Astrocyte (in vitro differentiated cells and primary cell): ENCODE data around the gene TOR4A.

ENCODE experiments used
- EZH2 ChIP-seq: IDR thresholded peaks from 2 replicates; pipeline ENCODE4 v1.6.1; 2012; ENCODE audit warnings: mild to moderate bottlenecking, low read length, inconsistent platforms; ENCODE audit not compliant: insufficient read depth
- TF ChIP-seq, protein P1 (sequence below): IDR thresholded peaks from 2 replicates; pipeline ENCODE4 v1.5.1; 2011; ENCODE audit warnings: low read depth, mild to moderate bottlenecking, inconsistent platforms, low read length, moderate library complexity; ENCODE audit not compliant: insufficient read depth

DNA sequence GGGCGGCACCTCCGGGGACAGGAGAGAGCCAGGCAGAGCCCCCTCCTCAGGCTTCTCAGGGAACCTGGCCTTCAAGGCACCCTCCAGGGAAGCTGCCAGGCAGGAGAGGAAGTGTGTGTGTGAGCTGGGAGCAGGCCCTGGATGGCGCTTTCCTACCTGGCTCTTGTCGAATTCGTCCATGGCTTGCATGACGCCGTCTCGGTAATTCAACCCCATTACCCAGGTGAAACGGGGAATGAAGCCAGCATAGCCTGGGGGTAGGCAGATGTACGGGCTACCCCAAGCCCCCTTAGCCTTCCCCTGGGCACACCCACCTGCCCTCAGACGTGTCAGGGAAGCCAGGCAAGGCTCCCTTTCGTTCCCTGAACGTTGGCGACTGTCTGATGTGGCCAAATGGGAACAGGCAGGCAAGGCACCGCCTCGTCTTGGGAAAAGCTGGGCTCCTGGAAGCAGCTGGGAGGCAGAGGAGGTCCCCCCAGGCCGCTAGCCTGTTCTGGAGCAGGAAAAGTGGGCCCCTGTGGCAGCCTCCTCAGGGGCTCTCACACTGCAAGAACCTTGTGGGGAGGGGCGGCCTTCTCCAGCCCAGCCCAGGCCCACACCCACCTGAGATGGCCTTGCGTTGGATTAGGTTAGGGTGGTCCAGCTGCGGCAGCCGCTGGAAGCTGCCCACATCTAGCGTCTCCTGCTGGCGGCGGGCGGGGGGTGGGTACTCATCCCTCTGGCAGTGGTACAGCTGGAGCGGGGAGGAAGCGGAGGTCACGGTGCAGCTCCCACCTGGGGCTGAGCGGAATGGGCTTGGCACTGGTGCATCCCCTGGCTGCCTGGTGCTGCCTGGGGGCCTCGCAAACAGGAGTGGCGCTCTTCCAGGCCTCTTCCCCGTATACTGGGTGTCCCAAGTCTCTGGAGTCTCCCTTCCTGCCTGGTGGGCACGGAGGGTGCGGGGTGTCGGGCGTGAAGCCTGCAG is 32.8 kb upstream of the TOR4A start:
- TF ChIP-seq, protein P1, sequence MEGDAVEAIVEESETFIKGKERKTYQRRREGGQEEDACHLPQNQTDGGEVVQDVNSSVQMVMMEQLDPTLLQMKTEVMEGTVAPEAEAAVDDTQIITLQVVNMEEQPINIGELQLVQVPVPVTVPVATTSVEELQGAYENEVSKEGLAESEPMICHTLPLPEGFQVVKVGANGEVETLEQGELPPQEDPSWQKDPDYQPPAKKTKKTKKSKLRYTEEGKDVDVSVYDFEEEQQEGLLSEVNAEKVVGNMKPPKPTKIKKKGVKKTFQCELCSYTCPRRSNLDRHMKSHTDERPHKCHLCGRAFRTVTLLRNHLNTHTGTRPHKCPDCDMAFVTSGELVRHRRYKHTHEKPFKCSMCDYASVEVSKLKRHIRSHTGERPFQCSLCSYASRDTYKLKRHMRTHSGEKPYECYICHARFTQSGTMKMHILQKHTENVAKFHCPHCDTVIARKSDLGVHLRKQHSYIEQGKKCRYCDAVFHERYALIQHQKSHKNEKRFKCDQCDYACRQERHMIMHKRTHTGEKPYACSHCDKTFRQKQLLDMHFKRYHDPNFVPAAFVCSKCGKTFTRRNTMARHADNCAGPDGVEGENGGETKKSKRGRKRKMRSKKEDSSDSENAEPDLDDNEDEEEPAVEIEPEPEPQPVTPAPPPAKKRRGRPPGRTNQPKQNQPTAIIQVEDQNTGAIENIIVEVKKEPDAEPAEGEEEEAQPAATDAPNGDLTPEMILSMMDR = no peak
- no peak for TF ChIP-seq EZH2
